IMR-90 (cell line): ENCODE data around the gene PSMD11. TPM values are rescaled to one million over a fixed set of nuclear protein-coding genes. Genes with fewer than 3 reads are reported as not detected.

Experiments used
- ATAC-seq: fragments of 200-7000 bp; cut with Tn5 transposase; 2 replicates; pipeline ENCODE4 v1.9.1; 2020; ENCODE audit warnings: low read depth, mild to moderate bottlenecking, moderate library complexity
- BruUV-seq: library from RNA; stranded (reverse); fragments of 400-500 nt; replicated peaks from 2 replicates; lab custom pipeline; 2021; lab: Mats Ljungman, UMichigan
- CTCF ChIA-PET: fragments of 300-600 bp; formaldehyde crosslinking; extraction: SDS; loops from one replicate; lab custom pipeline; 2021; ENCODE audit warnings: antibody characterized with exemption; lab: Yijun Ruan, JAX
- POLR2A ChIA-PET: fragments of 300-600 bp; sonication (Branson Sonifier 250); formaldehyde crosslinking; loops from one replicate; lab custom pipeline; 2022; ENCODE audit warnings: antibody characterized with exemption; ENCODE audit not compliant: unreplicated experiment; lab: Charles Lee
- DNase-seq: peaks from one replicate; pipeline ENCODE4 v3.0.0; 2013
- H2AFZ ChIP-seq: replicated peaks from 2 replicates; pipeline ENCODE3; 2013; ENCODE audit warnings: low read length, mild to moderate bottlenecking; ENCODE audit not compliant: poor library complexity
- H2AK5ac ChIP-seq: 2 replicates; pipeline ENCODE4 v1.6.1; 2013; ENCODE audit warnings: low read depth, low read length, inconsistent platforms
- H2AK9ac ChIP-seq: replicated peaks from 2 replicates; pipeline ENCODE3; 2013; ENCODE audit warnings: mild to moderate bottlenecking, low read depth, low read length, moderate library complexity; ENCODE audit not compliant: poor library complexity
- H2BK120ac ChIP-seq: 2 replicates; pipeline ENCODE4 v1.6.1; 2013; ENCODE audit warnings: low read depth, low read length, inconsistent platforms
- H2BK15ac ChIP-seq: 3 replicates; pipeline ENCODE4 v1.6.1; 2013; ENCODE audit warnings: low read depth, low read length, inconsistent platforms
- H2BK20ac ChIP-seq: 2 replicates; pipeline ENCODE4 v1.6.1; 2013; ENCODE audit warnings: low read depth, mild to moderate bottlenecking, inconsistent platforms, low read length, moderate library complexity
- H2BK5ac ChIP-seq: 2 replicates; pipeline ENCODE4 v1.6.1; 2013; ENCODE audit warnings: mild to moderate bottlenecking, low read depth, low read length, inconsistent platforms; ENCODE audit not compliant: poor library complexity, severe bottlenecking
- H3K14ac ChIP-seq: replicated peaks from 2 replicates; pipeline ENCODE4 v1.6.1; 2013; ENCODE audit warnings: low read depth, low read length, inconsistent platforms
- H3K18ac ChIP-seq: 2 replicates; pipeline ENCODE4 v1.6.1; 2013; ENCODE audit warnings: low read depth, low read length, control low read depth
- H3K23ac ChIP-seq: 2 replicates; pipeline ENCODE4 v1.6.1; 2013; ENCODE audit warnings: low read depth, low read length, inconsistent platforms
- H3K27ac ChIP-seq: 2 replicates; pipeline ENCODE4 v1.5.1; 2013; ENCODE audit warnings: mild to moderate bottlenecking, control low read depth, low read length; ENCODE audit not compliant: insufficient read depth
- H3K27me3 ChIP-seq: 2 replicates; pipeline ENCODE4 v1.6.1; 2013; ENCODE audit warnings: low read length; ENCODE audit not compliant: control insufficient read depth, insufficient read depth
- H3K36me3 ChIP-seq: 2 replicates; pipeline ENCODE4 v1.6.1; 2013; ENCODE audit warnings: low read length, mixed read lengths; ENCODE audit not compliant: control insufficient read depth, insufficient read depth
- H3K4ac ChIP-seq: 2 replicates; pipeline ENCODE4 v1.6.1; 2013; ENCODE audit warnings: low read depth, low read length, inconsistent platforms
- H3K4me1 ChIP-seq: 2 replicates; pipeline ENCODE4 v1.6.1; 2013; ENCODE audit warnings: low read length, mixed read lengths; ENCODE audit not compliant: control insufficient read depth, insufficient read depth
- H3K4me2 ChIP-seq: 2 replicates; pipeline ENCODE4 v1.6.1; 2013; ENCODE audit warnings: low read depth, mild to moderate bottlenecking, control low read depth, low read length, moderate library complexity
- H3K4me3 ChIP-seq: 2 replicates; pipeline ENCODE4 v1.5.1; 2013; ENCODE audit warnings: low read depth, mild to moderate bottlenecking, control low read depth, low read length, moderate library complexity; ENCODE audit not compliant: insufficient read depth
- H3K56ac ChIP-seq: 2 replicates; pipeline ENCODE4 v1.6.1; 2013; ENCODE audit warnings: low read length, inconsistent platforms; ENCODE audit not compliant: insufficient read depth; ENCODE audit errors: extremely low read depth
- H3K79me1 ChIP-seq, 2 experiments: 2 replicates each; pipeline ENCODE4 v1.6.1; 2013; ENCODE audit warnings: low read length in 2 of 2, inconsistent platforms in 1 of 2, low read depth in 1 of 2
- H3K9ac ChIP-seq: 2 replicates; pipeline ENCODE4 v1.6.1; 2013; ENCODE audit warnings: low read depth, low read length, control low read depth
- H3K9me1 ChIP-seq: 2 replicates; pipeline ENCODE4 v1.6.1; 2013; ENCODE audit warnings: low read length, inconsistent platforms; ENCODE audit not compliant: insufficient read depth
- H3K9me3 ChIP-seq: 2 replicates; pipeline ENCODE4 v1.6.1; 2013; ENCODE audit warnings: low read length; ENCODE audit not compliant: control insufficient read depth, insufficient read depth
- H4K20me1 ChIP-seq: 2 replicates; pipeline ENCODE4 v1.6.1; 2013; ENCODE audit warnings: low read length, inconsistent platforms; ENCODE audit not compliant: insufficient read depth
- H4K5ac ChIP-seq: 2 replicates; pipeline ENCODE4 v1.6.1; 2013; ENCODE audit warnings: mild to moderate bottlenecking, low read depth, low read length, control low read depth
- H4K8ac ChIP-seq, 2 experiments: 2 replicates each; pipeline ENCODE4 v1.6.1; 2013; ENCODE audit warnings: low read depth in 2 of 2, low read length in 2 of 2, control low read depth in 1 of 2, inconsistent platforms in 1 of 2
- H4K91ac ChIP-seq: 2 replicates; pipeline ENCODE4 v1.6.1; 2013; ENCODE audit warnings: low read depth, low read length, inconsistent platforms; ENCODE audit not compliant: insufficient read depth
- BHLHE40 ChIP-seq: fragments of 150-350 bp; IDR thresholded peaks from 2 replicates; pipeline ENCODE4 v1.6.1; 2016; ENCODE audit warnings: mild to moderate bottlenecking, low read depth, low read length
- CEBPB ChIP-seq: IDR thresholded peaks from 2 replicates; pipeline ENCODE4 v1.6.1; 2012; ENCODE audit warnings: low read depth, low read length, improper control_type of control experiment
- CTCF ChIP-seq: conservative IDR thresholded peaks from 2 replicates; pipeline ENCODE4 v1.5.1; 2012; ENCODE audit warnings: mild to moderate bottlenecking, low read depth, low read length, improper control_type of control experiment
- MAFK ChIP-seq: IDR thresholded peaks from 2 replicates; pipeline ENCODE4 v1.6.1; 2012; ENCODE audit warnings: low read depth, low read length, improper control_type of control experiment
- MAZ ChIP-seq: IDR thresholded peaks from 2 replicates; pipeline ENCODE4 v1.6.1; 2012; ENCODE audit warnings: low read depth, mild to moderate bottlenecking, low read length, improper control_type of control experiment, moderate library complexity, borderline replicate concordance
- RAD21 ChIP-seq: IDR thresholded peaks from 2 replicates; pipeline ENCODE4 v1.6.1; 2012; ENCODE audit warnings: low read length, improper control_type of control experiment
- RCOR1 ChIP-seq: IDR thresholded peaks from 2 replicates; pipeline ENCODE4 v1.6.1; 2012; ENCODE audit warnings: mild to moderate bottlenecking, low read length, improper control_type of control experiment; ENCODE audit not compliant: insufficient replicate concordance
- SMC3 ChIP-seq: fragments of 150-350 bp; IDR thresholded peaks from 2 replicates; pipeline ENCODE4 v1.6.1; 2016; ENCODE audit warnings: low read depth, mild to moderate bottlenecking, antibody characterized with exemption, low read length, moderate library complexity
- WGBS, 2 experiments: methylation state at CpG; one replicate each; pipeline versions ENCODE4 v1.1.5 to v1.1.7; 2013; ENCODE audit warnings: missing lambda C conversion rate in 2 of 2; ENCODE audit not compliant: insufficient read length in 1 of 2; ENCODE audit errors: extremely low coverage in 2 of 2; 5-methylcytosine and 5-hydroxymethylcytosine counted together
- dilution Hi-C: fragments of 300-500 bp; cut with HindIII; formaldehyde crosslinking; loops from one replicate; pipeline ENCODE4 v1.14.3; 2018; ENCODE audit warnings: low sequenced_read_pairs; ENCODE audit not compliant: unreplicated experiment
- in situ Hi-C: fragments of 300-500 bp; cut with MboI; formaldehyde crosslinking; loops from 3 replicates; pipeline ENCODE4 v1.14.3; 2019; ENCODE audit warnings: low sequenced_read_pairs, inconsistent platforms, mixed read lengths
- intact Hi-C: fragments of 100-400 bp; cut with micrococcal nuclease; formaldehyde crosslinking; loops from 2 replicates; pipeline ENCODE4 v1.10.0; 2022
- polyA plus RNA-seq, 3 experiments: library from polyadenylated mRNA; depleted of rRNA; stranded (reverse); fragments of >200 nt; gene quantifications; 2 replicates each; pipeline ENCODE4 v1.2.3, GENCODE V29; 2012; ENCODE audit warnings: low replicate concordance in 1 of 3
- total RNA-seq: library from RNA; depleted of rRNA; stranded (reverse); fragments of >200 nt; gene quantifications from 2 replicates; pipeline ENCODE4 v1.2.3, GENCODE V29; 2012
- TF ChIP-seq, protein P1 (sequence below): fragments of 150-350 bp; IDR thresholded peaks from 2 replicates; pipeline ENCODE4 v1.6.1; 2016; ENCODE audit warnings: low read depth, mild to moderate bottlenecking, low read length, moderate library complexity, borderline replicate concordance

Gene PSMD11
- total and polyA plus RNA-seq, 2 of the 4 experiments (the other 2 are of a cell fraction) = 64.7 to 85.9 TPM

GRCh38 chr17:32475258-32475657 is 30.9 kb downstream of the PSMD11 start:
- no peak overlapping the region for H2BK120ac ChIP-seq
- no peak overlapping the region for H3K4me2 ChIP-seq
- H3K36me3 ChIP-seq = peaks cover 77% of the 10 kb centered on the region
- in situ Hi-C loops = loop anchor here (25.0 kb wide), 1 partner anchor 287 kb away; no protein-coding TSS in a partner anchor
- dilution Hi-C loops = no loop called here
- H2AK9ac ChIP-seq = no peak overlapping the region
- BruUV-seq = no TSS peak
- H3K27me3 ChIP-seq = no peaks in the 10 kb centered on the region
- H3K79me1 ChIP-seq = peaks cover 15% of the 10 kb centered on the region in 2 experiments; a peak in 3 of 4 replicates
- no peak overlapping the region for H3K4ac ChIP-seq
- TF ChIP-seq, protein P1, sequence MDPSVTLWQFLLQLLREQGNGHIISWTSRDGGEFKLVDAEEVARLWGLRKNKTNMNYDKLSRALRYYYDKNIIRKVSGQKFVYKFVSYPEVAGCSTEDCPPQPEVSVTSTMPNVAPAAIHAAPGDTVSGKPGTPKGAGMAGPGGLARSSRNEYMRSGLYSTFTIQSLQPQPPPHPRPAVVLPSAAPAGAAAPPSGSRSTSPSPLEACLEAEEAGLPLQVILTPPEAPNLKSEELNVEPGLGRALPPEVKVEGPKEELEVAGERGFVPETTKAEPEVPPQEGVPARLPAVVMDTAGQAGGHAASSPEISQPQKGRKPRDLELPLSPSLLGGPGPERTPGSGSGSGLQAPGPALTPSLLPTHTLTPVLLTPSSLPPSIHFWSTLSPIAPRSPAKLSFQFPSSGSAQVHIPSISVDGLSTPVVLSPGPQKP = no peak
- no peak for TF ChIP-seq CEBPB
- TF ChIP-seq CTCF = no peak
- TF ChIP-seq RCOR1 = no peak
- no peak for TF ChIP-seq SMC3
- no peak for TF ChIP-seq BHLHE40
- no peak for TF ChIP-seq MAFK
- TF ChIP-seq MAZ = no peak
- no peak for TF ChIP-seq RAD21
- no peak overlapping the region for H4K5ac ChIP-seq
- peaks cover 4% of the 10 kb centered on the region; the same call in 1 of the 2 replicates for H4K20me1 ChIP-seq
- no peak for DNase-seq
- no peak overlapping the region for H3K9ac ChIP-seq
- no peak overlapping the region for H2AFZ ChIP-seq
- no peak overlapping the region for H4K91ac ChIP-seq
- H2BK5ac ChIP-seq = no peak overlapping the region
- no peak overlapping the region for H3K27ac ChIP-seq
- no peak overlapping the region for H4K8ac ChIP-seq
- ChIA-PET POLR2A (interaction anchor here (0.7 kb wide), 1 partner anchor 136 kb away, joined by 10 read pairs; no protein-coding TSS in a partner anchor), CTCF (no interaction called here)
- no peak overlapping the region for H3K56ac ChIP-seq
- H2BK15ac ChIP-seq = no peak overlapping the region
- H2AK5ac ChIP-seq = no peak overlapping the region
- WGBS, 2 experiments = no CpG with 5 or more reads among the region's 3 CpGs
- no peaks in the 10 kb centered on the region for H3K4me1 ChIP-seq
- no peak for ATAC-seq
- H3K14ac ChIP-seq = no peak overlapping the region
- no peak overlapping the region for H2BK20ac ChIP-seq
- H3K9me1 ChIP-seq = no peaks in the 10 kb centered on the region
- no peak overlapping the region for H3K23ac ChIP-seq
- intact Hi-C loops = no loop called here
- H3K18ac ChIP-seq = no peak overlapping the region
- H3K9me3 ChIP-seq = no peaks in the 10 kb centered on the region
- H3K4me3 ChIP-seq = no peak overlapping the region
